SK-N-MC (cell line): Measurements from ENCODE around the gene CA5B.

Experiments used
- EZH2 ChIP-seq: fragments of 200-600 bp; sonication (generic); IDR thresholded peaks from one replicate; pipeline ENCODE4 v1.6.1; 2017; ENCODE audit warnings: antibody characterized with exemption
- FOXP2 ChIP-seq: optimal IDR thresholded peaks from 2 replicates; pipeline ENCODE3; 2011; ENCODE audit warnings: mild to moderate bottlenecking, moderate library complexity; ENCODE audit not compliant: insufficient read depth; ENCODE audit errors: extremely low read length, control extremely low read depth
- POLR2AphosphoS5 ChIP-seq: IDR thresholded peaks from 2 replicates; pipeline ENCODE4 v1.6.1; 2012; ENCODE audit warnings: mild to moderate bottlenecking, low read depth, low read length, borderline replicate concordance

GRCh38 chrX:15816438-15816809, 78.4 kb downstream of the CA5B start:
- TF ChIP-seq EZH2: no peak
- TF ChIP-seq POLR2AphosphoS5: no peak
- no peak for TF ChIP-seq FOXP2
